MCF 10A (cell line): ENCODE results near the gene MYO7B. TPM values are rescaled to one million over a fixed set of nuclear protein-coding genes. Genes with fewer than 3 reads are reported as not detected.

Experiments
- BruUV-seq: library from RNA; stranded (reverse); fragments of 400-500 nt; replicated peaks from 2 replicates; lab custom pipeline; 2021; lab: Mats Ljungman, UMichigan
- CTCF ChIA-PET: fragments of 300-600 bp; sonication (Branson Sonifier 250); formaldehyde crosslinking; extraction: SDS; loops from one replicate; lab custom pipeline; 2021; ENCODE audit warnings: antibody characterized with exemption, inconsistent platforms; lab: Yijun Ruan, JAX
- POLR2A ChIA-PET: fragments of 300-600, 350-650 bp; sonication (Branson Sonifier 250); formaldehyde crosslinking; extraction: SDS; loops from one replicate; lab custom pipeline; 2020; ENCODE audit warnings: antibody characterized with exemption, inconsistent platforms; lab: Yijun Ruan, JAX
- DNase-seq: peaks from one replicate; pipeline ENCODE4 v3.0.0-alpha.2; 2018; ENCODE audit not compliant: unreplicated experiment
- H3K27ac Mint-ChIP-seq: one replicate; pipeline ENCODE4 v1.8.0; 2022; ENCODE audit warnings: mild to moderate bottlenecking, low read depth, mixed read lengths; ENCODE audit not compliant: unreplicated experiment
- H3K27me3 Mint-ChIP-seq: one replicate; pipeline ENCODE4 v1.8.0; 2022; ENCODE audit warnings: mixed read lengths; ENCODE audit not compliant: insufficient read depth, unreplicated experiment
- H3K36me3 Mint-ChIP-seq: one replicate; pipeline ENCODE4 v1.8.0; 2022; ENCODE audit warnings: mild to moderate bottlenecking, moderate library complexity, mixed read lengths; ENCODE audit not compliant: insufficient read depth, unreplicated experiment
- H3K4me1 Mint-ChIP-seq: one replicate; pipeline ENCODE4 v1.8.0; 2022; ENCODE audit warnings: mixed read lengths; ENCODE audit not compliant: insufficient read depth, unreplicated experiment
- H3K4me3 Mint-ChIP-seq: one replicate; pipeline ENCODE4 v1.8.0; 2022; ENCODE audit warnings: mild to moderate bottlenecking, moderate library complexity, mixed read lengths; ENCODE audit not compliant: unreplicated experiment
- H3K9me3 Mint-ChIP-seq: one replicate; pipeline ENCODE4 v1.8.0; 2022; ENCODE audit warnings: mixed read lengths; ENCODE audit not compliant: unreplicated experiment
- intact Hi-C: fragments of 100-400 bp; cut with micrococcal nuclease; formaldehyde crosslinking; loops from 2 replicates; pipeline ENCODE4 v1.14.1; 2022
- total RNA-seq: library from RNA; stranded (reverse); gene quantifications from 2 replicates; pipeline ENCODE4 v1.2.3, GENCODE V29; 2022
- TF ChIP-seq, protein P1 (sequence below): fragments of 200-600 bp; IDR thresholded peaks from one replicate; pipeline ENCODE4 v1.8.0; 2022; ENCODE audit warnings: antibody characterized with exemption, mild to moderate bottlenecking; ENCODE audit not compliant: unreplicated experiment

Gene MYO7B
- total RNA-seq, 1 experiment from 2014 or later: not detected

- TF ChIP-seq, protein P1, sequence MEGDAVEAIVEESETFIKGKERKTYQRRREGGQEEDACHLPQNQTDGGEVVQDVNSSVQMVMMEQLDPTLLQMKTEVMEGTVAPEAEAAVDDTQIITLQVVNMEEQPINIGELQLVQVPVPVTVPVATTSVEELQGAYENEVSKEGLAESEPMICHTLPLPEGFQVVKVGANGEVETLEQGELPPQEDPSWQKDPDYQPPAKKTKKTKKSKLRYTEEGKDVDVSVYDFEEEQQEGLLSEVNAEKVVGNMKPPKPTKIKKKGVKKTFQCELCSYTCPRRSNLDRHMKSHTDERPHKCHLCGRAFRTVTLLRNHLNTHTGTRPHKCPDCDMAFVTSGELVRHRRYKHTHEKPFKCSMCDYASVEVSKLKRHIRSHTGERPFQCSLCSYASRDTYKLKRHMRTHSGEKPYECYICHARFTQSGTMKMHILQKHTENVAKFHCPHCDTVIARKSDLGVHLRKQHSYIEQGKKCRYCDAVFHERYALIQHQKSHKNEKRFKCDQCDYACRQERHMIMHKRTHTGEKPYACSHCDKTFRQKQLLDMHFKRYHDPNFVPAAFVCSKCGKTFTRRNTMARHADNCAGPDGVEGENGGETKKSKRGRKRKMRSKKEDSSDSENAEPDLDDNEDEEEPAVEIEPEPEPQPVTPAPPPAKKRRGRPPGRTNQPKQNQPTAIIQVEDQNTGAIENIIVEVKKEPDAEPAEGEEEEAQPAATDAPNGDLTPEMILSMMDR: no peak
- ChIA-PET POLR2A (no interaction called here), CTCF (interaction anchor here (0.7 kb wide), 1 partner anchor 54 kb away, joined by 3 read pairs; no protein-coding TSS in a partner anchor)
- intact Hi-C loops: no loop called here
- no peaks in the 10 kb centered on the region for H3K4me1 Mint-ChIP-seq
- no peaks in the 10 kb centered on the region for H3K9me3 Mint-ChIP-seq
- DNase-seq: no peak
- H3K4me3 Mint-ChIP-seq: no peak overlapping the region
- H3K36me3 Mint-ChIP-seq: no peaks in the 10 kb centered on the region
- H3K27ac Mint-ChIP-seq: no peak overlapping the region
- no TSS peak for BruUV-seq
- H3K27me3 Mint-ChIP-seq: no peaks in the 10 kb centered on the region
These were observed 49.9 kb downstream of the MYO7B start for GRCh38 chr2:127585270-127585807.

- Mint-ChIP-seq H3K4me1 (no peaks in the 10 kb centered on the region), H3K27me3 (no peaks in the 10 kb centered on the region), H3K36me3 (no peaks in the 10 kb centered on the region), H3K9me3 (no peaks in the 10 kb centered on the region), H3K27ac (no peak overlapping the region), H3K4me3 (no peak overlapping the region)
- intact Hi-C loops: no loop called here
- no TSS peak for BruUV-seq
- DNase-seq: no peak
- POLR2A ChIA-PET: no interaction called here
- TF ChIP-seq, protein P1: no peak
- CTCF ChIA-PET: no interaction called here
These were observed 50.7 kb downstream of the MYO7B start for GRCh38 chr2:127586136-127586535.

GRCh38 chr2:127586746-127587295 lies 51.3 kb downstream of the MYO7B start:
- no peak for DNase-seq
- H3K4me3 Mint-ChIP-seq: no peak overlapping the region
- no peaks in the 10 kb centered on the region for H3K4me1 Mint-ChIP-seq
- ChIA-PET CTCF (no interaction called here), POLR2A (no interaction called here)
- TF ChIP-seq, protein P1: no peak
- intact Hi-C loops: no loop called here
- H3K9me3 Mint-ChIP-seq: no peaks in the 10 kb centered on the region
- H3K27me3 Mint-ChIP-seq: no peaks in the 10 kb centered on the region
- BruUV-seq: no TSS peak
- no peak overlapping the region for H3K27ac Mint-ChIP-seq
- H3K36me3 Mint-ChIP-seq: no peaks in the 10 kb centered on the region

DNA sequence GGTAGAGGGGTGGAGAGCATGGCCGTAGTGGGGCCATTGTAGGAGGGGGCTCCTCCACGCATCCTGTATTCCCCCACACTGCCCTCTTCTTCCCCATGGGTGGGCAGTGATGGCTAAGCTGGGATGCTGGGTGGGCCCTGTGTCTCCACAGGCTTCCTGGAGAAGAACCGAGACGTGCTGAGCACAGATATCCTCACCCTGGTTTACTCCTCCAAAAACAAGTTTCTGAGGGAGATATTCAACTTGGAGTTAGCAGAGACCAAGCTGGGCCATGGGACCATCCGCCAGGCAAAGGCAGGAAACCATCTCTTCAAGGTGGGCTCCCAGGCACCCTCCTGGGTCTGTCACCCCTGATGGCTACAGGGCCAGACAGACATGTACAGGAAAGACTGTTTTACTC lies 52.8 kb downstream of the MYO7B start:
- Mint-ChIP-seq H3K27me3 (no peaks in the 10 kb centered on the region), H3K9me3 (no peaks in the 10 kb centered on the region), H3K36me3 (no peaks in the 10 kb centered on the region), H3K27ac (no peak overlapping the region), H3K4me3 (no peak overlapping the region), H3K4me1 (no peaks in the 10 kb centered on the region)
- intact Hi-C loops: no loop called here
- TF ChIP-seq, protein P1: no peak
- BruUV-seq: no TSS peak
- CTCF ChIA-PET: no interaction called here
- no peak for DNase-seq
- POLR2A ChIA-PET: no interaction called here
